ENCODE measurements around the gene MRPL9.

The MRPL9 gene

DNA sequence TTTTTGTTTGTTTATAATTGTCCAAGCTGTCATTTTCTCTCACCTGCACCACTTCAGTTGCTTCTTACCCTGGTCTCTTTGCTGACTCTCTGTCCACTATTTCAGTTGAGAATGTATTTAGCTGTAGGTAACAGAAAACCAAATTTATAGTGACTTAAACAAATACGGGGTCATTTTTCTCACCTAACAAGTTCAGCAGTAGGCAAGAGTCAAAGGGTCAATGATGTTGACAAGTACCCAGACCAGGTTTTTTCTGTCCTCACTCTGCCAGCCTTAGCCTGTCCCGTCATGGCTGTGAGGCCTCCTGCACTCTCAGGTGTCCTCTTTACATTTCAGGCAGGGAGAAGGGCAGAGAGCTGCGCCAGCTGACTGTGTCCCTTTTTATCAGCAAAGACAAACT, 30.2 kb downstream of the MRPL9 start:
- DNase-seq (ENCODE audit: low spot score): no peak

DNA sequence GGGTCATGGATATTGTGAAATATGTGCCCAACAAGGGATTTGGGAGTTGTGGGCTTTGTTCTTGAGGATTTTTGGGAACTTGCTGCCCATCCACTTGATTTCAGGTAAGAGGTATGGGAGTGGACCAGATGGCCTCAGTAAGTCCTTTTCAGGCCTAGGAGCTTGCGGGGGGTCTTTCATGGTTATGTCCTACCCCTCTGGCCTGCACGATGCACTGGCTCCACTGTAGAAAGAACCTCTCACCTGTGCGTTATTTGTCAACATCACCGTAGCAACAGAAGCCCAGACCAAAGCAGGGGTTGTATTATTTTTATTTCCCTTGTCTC, 33.4 kb downstream of the MRPL9 start:
- DNase-seq (ENCODE audit: low spot score): no peak

DNA sequence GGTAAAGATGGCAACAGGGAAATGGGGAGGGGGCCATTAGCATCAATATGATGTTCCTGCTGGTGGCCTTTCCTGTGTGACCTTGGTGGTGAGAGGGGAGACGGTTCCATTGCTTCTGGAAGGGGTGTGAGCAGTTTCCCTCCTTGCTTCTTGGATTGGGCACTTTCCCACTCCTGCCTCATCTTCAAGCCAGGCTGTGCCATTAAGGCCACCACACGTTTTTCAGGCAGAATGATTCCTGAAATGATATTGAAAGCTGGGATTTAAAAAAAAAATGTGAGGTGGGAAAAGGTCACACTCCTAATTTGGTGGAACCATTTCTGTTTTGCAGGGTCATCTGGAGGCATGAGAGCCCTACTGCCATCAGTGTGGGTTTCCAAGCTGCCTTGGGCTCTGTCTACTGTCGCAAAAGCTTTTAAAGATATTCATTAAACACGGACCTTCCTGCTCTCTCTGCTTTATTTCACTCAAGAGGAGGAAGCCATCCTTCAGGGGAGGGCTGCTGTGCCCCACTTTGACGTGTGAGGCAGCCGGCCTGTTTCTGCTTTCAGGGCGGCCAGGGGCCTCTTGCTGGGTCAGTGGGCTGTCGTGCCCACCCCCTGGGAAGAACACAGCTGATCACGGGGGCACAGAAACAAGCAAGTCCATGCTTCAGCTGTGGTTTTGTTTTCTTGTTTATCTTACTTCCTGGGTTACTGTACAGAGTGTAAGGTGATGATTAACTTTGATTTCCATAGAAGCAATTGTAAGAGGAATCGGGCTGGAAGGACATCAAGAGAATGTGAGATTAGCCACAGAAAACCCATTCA, 33.9 kb downstream of the MRPL9 start:
- no peak for DNase-seq (ENCODE audit: low spot score)

DNA sequence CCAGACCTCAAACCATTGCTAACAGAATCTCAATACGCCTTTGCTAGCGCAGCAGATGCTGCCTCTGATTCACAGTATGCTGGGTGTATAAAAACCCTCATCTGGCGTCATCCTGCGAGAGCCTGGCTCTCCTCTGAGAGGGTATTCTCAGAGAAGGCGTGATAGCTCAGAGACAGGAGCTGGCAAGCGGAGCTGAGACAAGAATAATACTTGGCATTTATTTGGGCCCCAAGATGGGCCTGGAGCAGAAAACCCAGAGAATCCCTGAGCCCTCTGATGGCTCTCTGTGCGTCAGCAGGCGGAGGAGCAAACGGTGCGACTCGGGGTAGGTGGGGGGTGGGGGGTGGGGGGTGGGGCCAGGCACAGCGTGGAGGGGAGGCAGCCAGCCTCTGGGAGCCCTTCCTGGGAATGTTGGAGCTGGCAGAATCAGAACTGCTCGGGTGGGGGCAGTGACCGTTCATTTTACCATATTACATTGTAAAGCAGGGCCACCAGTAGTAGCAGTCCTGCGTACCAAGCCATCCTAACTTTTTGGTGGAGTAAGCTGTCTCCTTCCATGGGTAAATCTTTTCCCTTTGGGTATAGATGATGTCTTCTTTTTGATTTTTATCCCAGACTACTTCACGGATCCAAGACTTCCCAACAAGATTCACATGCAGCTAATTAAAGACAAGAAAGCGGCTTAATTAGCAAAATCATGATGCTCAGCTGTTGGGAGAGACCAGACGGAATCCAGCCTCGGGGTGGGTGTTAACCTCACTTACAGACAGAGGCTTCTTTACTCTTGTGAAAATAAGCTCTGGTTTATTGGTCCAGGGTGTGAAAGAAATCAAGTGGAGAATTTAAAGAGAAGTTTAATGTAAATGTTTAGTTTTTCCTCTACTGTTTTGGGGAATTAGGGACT, 34.9 kb downstream of the MRPL9 start:
- DNase-seq (ENCODE audit: low spot score): no peak

DNA sequence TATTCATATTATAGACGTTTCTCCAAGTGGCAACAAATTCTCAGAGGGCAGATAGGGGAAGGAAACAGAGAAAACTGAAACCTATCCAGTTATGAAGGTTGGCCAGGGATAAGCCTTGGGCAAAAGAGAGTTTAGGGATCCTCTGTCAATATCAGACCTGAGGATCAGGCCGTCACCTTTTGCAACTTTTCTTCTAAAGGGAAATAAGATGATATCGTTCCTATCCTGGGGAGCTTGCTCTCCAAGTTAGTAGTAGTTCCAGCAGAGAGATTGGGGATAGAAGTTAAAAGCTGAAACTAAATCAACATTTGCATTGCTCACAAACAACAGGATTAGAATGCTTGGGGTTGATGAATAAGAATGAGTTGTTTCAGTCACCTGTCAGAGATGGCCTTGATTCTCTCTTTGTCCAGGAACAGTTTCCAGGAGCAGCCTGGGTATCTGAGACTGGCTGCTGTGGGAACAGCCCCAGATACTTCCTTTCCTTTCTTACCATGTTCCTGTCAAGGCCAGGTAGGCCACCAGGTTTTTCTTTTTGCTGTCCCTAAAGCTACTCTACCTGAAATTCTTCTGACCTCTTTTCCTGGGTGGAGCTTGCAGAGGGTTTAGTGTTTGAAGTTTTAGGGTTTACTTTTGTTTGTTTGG, 39.4 kb downstream of the MRPL9 start:
- DNase-seq (ENCODE audit: low spot score): no peak

DNA sequence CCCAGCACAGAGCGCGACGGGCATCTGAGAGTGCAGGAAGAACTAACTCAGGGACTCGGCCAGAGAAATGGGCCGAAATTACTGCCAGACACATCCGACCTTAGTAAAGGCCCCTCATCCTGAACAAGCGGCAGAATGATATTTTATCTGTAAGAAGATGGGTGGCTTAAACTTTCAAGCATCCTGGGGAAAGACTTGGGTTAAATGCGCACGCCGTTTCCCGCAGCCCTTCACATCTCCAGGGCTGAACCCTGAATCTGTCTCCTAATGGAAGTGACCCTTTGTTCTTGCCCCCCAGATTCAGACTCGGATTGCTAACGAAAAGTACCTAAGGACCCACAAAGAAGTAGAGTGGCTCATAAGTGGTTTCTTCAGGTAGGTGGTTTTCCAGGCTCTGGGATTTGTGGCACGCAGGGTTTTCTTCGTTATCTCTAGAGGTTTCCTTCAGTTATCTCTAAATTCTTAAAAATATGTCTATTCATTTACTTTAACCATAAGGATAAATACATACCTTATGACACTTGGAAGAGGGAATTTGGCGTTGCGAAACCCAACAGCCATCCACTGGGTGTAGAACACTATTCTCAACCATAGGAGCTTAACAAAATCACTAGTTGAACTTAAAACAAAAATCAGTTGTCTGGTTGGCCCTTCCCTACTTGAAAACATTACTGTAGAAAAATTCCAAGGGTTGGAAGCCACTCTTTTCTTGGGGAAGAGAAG, 41.3 kb downstream of the MRPL9 start:
- no peak for DNase-seq (ENCODE audit: low spot score)

DNA sequence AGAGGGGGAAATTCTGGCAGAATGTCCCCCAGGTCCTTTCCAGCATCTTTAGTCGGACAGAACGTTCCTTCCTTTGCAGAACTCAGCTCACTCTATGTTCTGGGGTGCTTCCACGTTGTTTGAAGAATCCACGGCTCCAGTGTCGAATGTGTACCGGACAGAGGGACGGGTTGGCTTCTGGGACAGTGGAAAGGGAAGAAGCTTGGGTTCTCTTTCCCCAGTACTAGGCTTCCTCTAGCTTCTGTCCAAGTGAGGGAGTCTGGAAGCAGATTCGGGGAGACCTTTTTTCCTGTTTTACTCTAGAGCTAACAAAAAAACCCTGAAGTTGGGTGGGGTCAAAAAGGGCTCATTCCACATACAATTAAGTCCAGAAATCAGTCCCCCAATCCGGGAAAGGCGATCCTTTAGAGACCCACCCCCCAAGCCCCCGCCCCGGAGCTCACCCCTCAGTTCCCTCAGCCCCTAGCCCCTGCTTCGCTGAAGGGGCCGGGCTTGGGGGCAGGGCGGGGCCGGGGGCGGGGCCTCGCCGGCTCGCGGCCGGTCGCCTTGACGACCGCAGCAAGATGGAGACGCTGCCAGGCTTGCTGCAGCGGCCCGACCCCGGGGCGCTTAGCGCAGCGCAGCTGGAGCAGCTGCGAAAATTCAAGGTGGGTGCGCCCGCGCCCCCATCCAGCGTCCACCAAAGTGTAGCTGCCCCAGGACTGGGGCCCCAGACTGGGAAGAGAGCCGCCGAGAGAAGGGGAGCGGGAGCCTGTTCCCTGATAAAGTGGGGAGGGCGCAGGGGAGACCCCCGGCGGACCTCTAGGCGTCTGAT, 42.1 kb downstream of the MRPL9 start, which contains the start of gene RIIAD1:
Gene RIIAD1, plus strand, starts transcription at position 549 of the 814 bp plus-strand sequence. Its CDS starts 15 bp downstream, at position 564.
- DNase-seq (ENCODE audit: low spot score): peak; percentile 9

DNA sequence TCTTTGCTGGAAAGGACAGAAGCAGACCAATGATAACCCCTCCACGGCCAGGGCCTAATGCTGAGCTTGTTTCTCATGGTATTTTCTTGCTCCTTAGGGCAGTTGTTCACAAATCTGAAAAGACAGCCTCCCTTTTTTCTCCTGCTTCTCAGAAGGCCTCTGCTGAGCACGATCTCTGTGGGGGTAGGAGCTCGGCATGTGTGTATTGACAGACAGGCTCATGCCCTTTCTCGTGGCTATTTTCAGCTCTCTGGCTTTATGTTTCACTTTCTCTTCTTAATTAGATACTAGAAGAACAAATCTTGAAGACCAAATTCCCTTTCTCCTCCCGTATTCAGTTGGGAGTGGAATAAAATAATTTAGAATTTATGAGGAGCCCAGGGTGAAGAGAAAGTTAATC, 42.7 kb downstream of the MRPL9 start:
- no peak for DNase-seq (ENCODE audit: low spot score)

DNA sequence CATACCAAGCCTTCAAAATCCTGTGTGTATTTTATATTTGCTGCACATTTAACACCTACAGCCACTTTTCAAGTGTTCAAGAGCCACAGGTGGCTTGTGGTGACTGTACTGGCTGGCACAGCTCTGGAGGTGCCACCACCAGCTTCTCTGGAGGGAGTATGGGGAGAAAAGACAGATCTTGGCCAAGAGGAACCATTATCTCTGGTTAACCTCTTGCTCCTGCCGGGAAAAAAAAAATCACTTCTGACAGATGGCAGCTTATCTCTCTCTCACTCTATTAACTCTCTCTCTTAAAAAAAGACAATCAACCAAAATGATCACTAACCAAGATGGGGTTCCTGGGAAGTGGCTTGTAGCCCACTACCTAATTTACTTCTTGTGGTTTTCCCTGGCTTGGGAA, 43.2 kb downstream of the MRPL9 start:
- no peak for DNase-seq (ENCODE audit: low spot score)

DNA sequence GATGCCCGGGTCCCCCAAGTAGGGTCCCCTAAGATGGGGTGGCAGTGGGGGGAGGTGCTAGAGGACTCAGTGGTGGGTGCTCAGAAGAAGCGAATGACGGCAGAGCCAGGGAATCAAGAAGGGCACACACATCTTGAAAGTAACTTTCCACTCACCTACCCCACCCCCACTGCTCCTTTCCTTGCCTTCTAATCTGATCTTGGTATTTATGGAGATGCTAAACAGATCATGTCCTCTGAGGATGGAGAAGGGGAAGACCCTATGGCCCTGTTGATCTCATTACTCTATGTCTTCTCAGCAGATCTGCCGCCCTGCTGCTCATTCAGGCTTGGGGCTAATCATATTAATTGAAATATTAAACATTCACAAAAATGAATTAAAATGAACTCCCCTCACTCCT, 44.6 kb downstream of the MRPL9 start:
- DNase-seq (ENCODE audit: low spot score): no peak

DNA sequence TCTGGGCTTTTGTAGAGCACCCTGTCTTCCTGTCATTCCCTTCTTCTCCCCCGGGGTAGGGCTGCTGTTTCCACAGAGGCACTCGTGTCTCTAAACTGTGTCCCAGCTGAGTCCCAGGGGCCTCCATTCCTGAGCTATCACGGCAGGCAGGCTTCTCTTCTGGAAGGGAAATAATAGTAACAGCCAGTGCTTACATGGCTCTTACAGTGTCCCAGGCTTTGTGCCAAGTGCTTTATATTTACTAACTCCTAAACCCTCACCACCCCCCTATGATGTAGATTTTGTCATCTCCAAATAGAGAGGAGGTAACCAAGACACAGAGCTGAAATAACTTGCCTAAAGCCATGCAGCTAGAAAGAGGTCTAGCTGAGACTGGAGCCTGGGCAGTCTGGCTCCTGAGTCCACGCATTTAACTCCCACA, 45.3 kb downstream of the MRPL9 start:
- no peak for DNase-seq (ENCODE audit: low spot score)

DNA sequence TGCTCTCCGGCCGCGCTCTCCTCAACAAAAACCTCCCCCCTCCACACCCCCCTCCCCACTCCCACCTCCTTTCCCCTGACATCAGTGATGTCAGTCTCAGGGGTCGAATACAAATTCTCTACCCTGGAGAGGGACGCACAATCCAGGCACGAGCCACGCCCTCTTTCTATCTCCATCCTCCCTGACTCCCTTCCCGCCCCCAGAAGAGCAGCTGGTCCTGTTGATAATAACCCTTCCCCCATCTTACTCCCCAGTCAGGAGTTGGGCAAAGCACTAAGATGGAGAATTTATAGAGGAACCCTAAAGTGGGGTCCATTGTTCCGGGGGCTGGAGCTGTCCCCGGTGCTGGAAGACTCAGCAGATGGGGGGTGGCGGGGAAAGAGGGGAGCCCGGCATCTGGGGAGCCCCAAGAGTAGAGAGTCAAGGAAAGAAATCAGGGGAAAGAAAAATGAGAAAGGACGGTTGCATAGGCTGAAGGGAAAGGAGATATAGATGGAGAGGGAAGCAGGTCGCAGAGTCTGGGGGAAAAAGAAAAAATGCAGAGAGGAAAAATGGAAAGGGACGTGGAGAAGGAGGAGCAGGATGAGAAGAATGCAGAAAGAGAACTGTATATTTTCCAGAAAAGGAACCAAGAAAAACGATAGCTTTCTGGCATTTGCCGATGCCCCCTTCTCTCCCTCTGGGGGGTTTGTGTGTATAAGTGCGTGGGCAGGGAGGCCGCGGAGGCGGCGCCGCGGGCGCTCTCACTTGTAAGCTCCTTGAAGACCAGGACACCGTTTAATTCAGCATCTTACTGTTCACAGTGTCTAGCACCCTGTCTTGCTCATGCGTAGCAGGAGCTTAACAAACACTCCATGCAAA, 46.3 kb downstream of the MRPL9 start, which contains the start of gene CELF3:
Gene CELF3, minus strand, starts transcription at position 33 of the 861 bp plus-strand sequence. CDS start 783 bp downstream, outside the sequence.
- DNase-seq (ENCODE audit: low spot score): no peak

DNA sequence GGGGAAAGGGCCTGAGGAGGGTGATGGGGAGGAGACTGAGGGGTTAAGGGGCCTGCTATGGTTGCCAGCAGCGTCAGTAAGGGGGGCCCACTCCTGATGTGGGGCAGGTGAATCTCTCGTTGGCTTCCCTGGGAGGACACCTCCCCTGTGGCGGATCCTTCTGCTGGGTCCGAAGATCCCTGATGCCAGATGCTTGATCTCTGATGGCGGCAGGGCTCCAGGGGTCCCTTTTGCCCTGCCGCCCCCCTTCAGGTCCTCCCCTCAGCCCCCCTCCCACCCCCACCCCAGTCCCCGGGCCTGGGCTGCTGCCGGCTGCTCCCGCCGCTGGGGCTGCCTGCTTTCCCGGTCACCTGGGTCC, 46.9 kb downstream of the MRPL9 start:
- no peak for DNase-seq (ENCODE audit: low spot score)

DNA sequence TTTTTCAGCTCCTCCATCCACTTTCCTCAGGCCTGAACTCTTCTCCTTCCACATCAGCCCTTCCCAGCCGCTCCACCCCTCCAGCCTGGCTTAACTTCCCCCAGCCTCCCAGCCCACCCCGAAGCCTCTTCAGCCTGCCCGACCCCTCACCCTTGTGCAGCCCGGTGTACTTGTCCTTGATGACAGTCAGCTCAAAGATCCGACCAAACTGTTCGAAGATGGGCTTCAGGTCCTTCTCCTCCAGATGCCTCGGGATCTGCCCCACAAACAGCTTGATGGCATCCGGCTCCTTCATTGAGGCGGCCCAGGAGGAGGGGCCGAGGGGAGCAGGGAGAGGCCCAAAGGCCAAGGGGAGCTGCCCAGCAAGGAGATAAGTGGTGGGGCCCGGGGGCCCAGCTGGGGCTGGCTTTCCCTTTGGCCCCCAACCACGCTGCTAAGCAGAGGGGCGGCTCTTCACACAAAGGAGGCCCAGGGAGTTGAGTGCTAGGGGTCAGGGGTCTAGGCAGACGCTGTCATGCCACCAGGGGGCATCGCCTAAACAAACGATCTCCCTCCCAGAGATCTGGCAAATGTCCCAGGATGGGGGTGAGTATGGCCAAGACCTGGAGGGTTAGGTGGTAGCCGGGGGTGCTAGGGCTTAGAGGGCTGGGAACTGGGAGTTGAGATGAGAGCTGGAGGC, 47.4 kb downstream of the MRPL9 start:
- no peak for DNase-seq (ENCODE audit: low spot score)

DNA sequence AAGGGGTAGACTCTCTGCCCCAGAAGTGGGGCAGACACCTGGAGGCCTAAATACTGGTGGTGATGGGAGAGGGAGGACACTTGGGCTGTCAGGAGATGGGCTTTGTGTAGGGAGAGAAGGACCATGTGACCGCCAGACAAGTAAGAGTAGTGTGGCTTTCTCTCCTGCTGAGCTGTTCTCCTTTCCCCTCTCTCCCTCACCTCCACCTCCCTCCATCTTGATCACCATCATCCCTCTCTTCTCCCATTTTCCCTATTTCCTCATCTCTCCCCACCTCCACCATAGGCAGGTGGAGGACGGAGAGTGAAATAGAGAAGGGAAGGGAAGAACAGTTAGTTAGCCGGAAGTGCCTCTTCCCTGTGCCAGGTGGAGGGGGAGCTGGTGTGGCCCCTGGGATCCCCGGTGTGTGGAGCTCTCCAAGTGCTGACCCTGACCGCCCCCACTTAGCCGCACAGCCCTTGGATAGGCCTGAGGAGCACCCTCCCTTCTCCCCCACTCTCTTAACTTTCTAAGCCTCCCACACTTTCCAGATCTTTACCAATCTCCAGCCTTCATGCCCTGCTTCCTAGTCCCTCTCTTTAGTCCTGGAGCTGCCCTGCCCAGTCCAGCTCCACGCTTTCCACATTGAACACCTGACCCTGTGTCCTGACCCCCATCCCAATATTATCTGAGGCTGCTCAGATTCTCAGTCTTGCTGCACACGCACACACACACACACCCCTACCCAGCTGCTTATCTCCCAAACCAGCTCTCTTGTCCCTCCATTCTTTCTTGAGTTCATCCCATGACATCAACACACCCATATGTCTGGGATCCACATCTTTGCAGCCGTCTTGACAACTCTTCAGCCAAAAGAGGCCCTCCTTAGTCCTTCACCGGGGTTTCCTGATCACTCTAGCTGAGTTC, 48.2 kb downstream of the MRPL9 start:
- DNase-seq (ENCODE audit: low spot score): no peak

DNA sequence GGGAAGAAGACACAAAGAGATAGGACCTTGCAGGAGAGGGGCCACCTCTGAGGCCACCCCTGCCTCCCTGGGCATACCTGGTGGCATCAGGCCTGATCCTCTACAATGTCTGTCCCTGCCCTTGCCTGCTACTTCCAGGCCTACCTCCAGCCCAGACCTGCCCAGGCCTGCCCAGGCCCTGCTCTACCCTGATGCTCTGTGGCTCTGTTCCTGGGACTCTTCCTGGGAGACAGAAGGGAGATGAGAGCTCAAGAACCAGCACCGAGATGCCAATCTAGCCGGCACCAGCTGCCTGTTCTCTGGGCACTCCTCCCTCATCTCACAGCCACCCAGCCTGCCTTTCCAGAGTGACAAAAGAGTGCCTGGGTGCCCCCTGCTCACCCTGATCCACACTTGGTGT, 49.4 kb downstream of the MRPL9 start:
- no peak for DNase-seq (ENCODE audit: low spot score)

DNA sequence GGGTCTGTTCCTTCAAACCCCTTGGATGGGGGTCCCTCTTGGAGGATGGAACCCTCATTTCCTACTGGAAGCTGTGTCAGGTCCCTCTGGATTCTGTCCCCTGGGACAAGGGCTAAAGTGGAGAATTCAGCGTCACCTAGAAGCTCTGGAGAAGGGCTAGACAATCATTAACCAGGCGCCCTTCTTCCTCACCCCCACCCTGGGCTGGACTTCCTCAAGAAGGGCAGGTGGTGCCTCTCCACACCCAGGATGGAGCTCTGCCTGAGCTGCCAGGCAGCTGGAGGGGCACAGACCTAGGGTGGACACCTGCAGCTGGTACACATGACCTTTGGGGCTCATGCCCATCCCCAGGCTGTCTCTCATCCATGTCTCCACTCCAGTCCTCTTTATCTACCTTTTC, 50.3 kb downstream of the MRPL9 start:
- no peak for DNase-seq (ENCODE audit: low spot score)

DNA sequence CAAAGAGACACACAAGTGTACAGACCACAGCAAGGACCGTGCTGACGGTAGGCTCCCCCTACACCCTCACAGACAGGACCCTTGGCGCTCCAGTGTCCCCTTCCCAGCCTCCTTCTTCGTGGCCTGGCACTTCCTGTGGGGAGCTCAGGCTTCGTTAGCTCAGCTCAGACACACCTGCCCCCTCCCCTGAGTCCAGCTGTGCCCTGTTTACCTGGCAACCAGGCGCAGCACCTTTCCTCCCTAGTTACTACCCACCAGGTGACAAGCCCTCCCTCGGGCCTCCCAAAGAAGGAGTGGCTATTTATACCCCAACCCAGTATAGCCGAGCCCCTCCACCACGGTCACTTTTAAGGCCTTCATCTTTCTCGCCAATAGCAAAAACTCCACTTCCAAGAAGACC, 51.3 kb downstream of the MRPL9 start:
- no peak for DNase-seq (ENCODE audit: low spot score)
